Endothelial cell (in vitro differentiated cells): Measurements from ENCODE around the gene HSPB7. TPM values are rescaled to one million over a fixed set of nuclear protein-coding genes. Genes with fewer than 3 reads are reported as not detected.

Source experiments
- DNase-seq: peaks from one replicate; pipeline ENCODE4 v3.0.0; 2021; ENCODE audit warnings: low spot score
- H3K27ac Mint-ChIP-seq: one replicate; pipeline ENCODE4 v1.8.0; 2021; ENCODE audit warnings: mixed read lengths, inconsistent platforms; ENCODE audit not compliant: unreplicated experiment
- H3K27me3 Mint-ChIP-seq: one replicate; pipeline ENCODE4 v1.8.0; 2021; ENCODE audit warnings: mild to moderate bottlenecking, moderate library complexity, mixed read lengths, inconsistent platforms; ENCODE audit not compliant: unreplicated experiment
- H3K36me3 Mint-ChIP-seq: one replicate; pipeline ENCODE4 v1.8.0; 2021; ENCODE audit warnings: mild to moderate bottlenecking, low read depth, mixed read lengths, inconsistent platforms; ENCODE audit not compliant: unreplicated experiment
- H3K4me1 Mint-ChIP-seq: one replicate; pipeline ENCODE4 v1.8.0; 2021; ENCODE audit warnings: mild to moderate bottlenecking, mixed read lengths, inconsistent platforms; ENCODE audit not compliant: unreplicated experiment
- H3K4me3 Mint-ChIP-seq: one replicate; pipeline ENCODE4 v1.8.0; 2021; ENCODE audit warnings: mild to moderate bottlenecking, mixed read lengths, inconsistent platforms; ENCODE audit not compliant: unreplicated experiment
- H3K9me3 Mint-ChIP-seq: one replicate; pipeline ENCODE4 v1.8.0; 2021; ENCODE audit warnings: mixed read lengths, inconsistent platforms; ENCODE audit not compliant: unreplicated experiment
- CTCF ChIP-seq: fragments of 200-600 bp; sonication (generic); IDR thresholded peaks from one replicate; pipeline ENCODE4 v1.5.0; 2021; ENCODE audit warnings: antibody characterized with exemption; ENCODE audit not compliant: unreplicated experiment
- total RNA-seq: library from RNA; stranded (reverse); fragmentation: NEBNext Ultra II Directional; extraction: Animal tissue kit (Norgen Biotek cat#: 25700); gene quantifications from one replicate; pipeline ENCODE4 v1.2.1, GENCODE V29; 2021; ENCODE audit not compliant: unreplicated experiment

The HSPB7 gene
- total RNA-seq, 1 donor from 2014 or later, result not detected

- H3K4me1 Mint-ChIP-seq, result no peaks in the 10 kb centered on the region
Measured at GRCh38 chr1:16009030-16009460, 8.8 kb downstream of the HSPB7 start.

DNA sequence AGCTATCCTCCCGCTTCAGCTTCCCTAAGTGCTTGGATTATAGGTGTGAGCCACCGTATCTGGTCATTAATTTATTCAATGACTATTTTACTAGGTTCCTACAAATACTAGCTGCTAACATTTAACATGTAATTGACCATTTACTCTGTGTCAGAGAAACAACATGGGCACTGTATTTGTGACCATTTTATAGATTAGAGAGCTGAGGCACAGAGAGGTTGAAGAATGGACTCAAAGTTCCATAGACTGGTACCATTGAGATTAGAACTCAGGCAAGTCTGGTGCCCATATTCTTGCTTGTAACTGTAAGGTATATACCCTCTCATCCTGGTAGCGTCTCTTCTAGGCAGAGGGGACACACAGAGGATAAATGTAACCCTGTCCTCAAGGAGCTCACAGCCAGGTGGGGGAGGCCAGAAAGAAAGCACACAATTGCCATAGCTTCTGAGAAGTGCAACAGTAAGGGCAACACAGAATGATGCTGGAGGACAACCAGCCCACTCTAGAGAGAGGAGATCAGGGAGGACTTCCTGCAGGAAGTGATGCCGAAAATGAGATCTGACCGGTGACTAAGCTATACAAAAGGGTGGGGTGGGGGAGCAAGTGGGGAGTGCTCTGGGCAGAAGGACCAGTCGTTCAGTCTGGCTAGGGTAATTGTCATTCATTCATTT lies 10.0 kb downstream of the HSPB7 start:
- no peak for DNase-seq
- peaks cover 5% of the 10 kb centered on the region for H3K27me3 Mint-ChIP-seq
- no peaks in the 10 kb centered on the region for H3K4me1 Mint-ChIP-seq
- H3K27ac Mint-ChIP-seq, result peak overlapping the region; percentile 26
- no peak for TF ChIP-seq CTCF
- no peaks in the 10 kb centered on the region for H3K9me3 Mint-ChIP-seq
- no peaks in the 10 kb centered on the region for H3K36me3 Mint-ChIP-seq
- peak overlapping the region; percentile 42 for H3K4me3 Mint-ChIP-seq

More at GRCh38 chr1:16009030-16009460, 8.8 kb downstream of the HSPB7 start:
- Mint-ChIP-seq H3K4me3 (no peak overlapping the region), H3K9me3 (no peaks in the 10 kb centered on the region), H3K27ac (no peak overlapping the region), H3K36me3 (no peaks in the 10 kb centered on the region), H3K27me3 (peaks cover 5% of the 10 kb centered on the region)
- DNase-seq, result peak; percentile 85
- peak; percentile 98 for TF ChIP-seq CTCF

- H3K4me1 Mint-ChIP-seq, result no peaks in the 10 kb centered on the region
- no peaks in the 10 kb centered on the region for H3K36me3 Mint-ChIP-seq
- H3K4me3 Mint-ChIP-seq, result no peak overlapping the region
- no peak for DNase-seq
- peaks cover 5% of the 10 kb centered on the region for H3K27me3 Mint-ChIP-seq
- no peaks in the 10 kb centered on the region for H3K9me3 Mint-ChIP-seq
- TF ChIP-seq CTCF, result no peak
- H3K27ac Mint-ChIP-seq, result no peak overlapping the region
Measured at GRCh38 chr1:16006552-16007485, 11.0 kb downstream of the HSPB7 start.

GRCh38 chr1:16006010-16006409 lies 11.8 kb downstream of the HSPB7 start:
- Mint-ChIP-seq H3K27ac (no peak overlapping the region), H3K4me3 (no peak overlapping the region)
- DNase-seq, result no peak

More at GRCh38 chr1:16006010-16006409, 11.8 kb downstream of the HSPB7 start:
- no peaks in the 10 kb centered on the region for H3K9me3 Mint-ChIP-seq
- no peaks in the 10 kb centered on the region for H3K36me3 Mint-ChIP-seq
- no peak for TF ChIP-seq CTCF
- H3K27me3 Mint-ChIP-seq, result peaks cover 5% of the 10 kb centered on the region
- H3K4me1 Mint-ChIP-seq, result no peaks in the 10 kb centered on the region
